Peyer's patch (tissue), 4 donors: Measurements from ENCODE around the gene PKIG. TPM values are rescaled to one million over a fixed set of nuclear protein-coding genes. Genes with fewer than 3 reads are reported as not detected.

Source experiments
- DNase-seq, 3 donors: peaks; one replicate each; pipeline ENCODE4 v3.0.0-alpha.2; 2017 to 2019
- H3K27ac ChIP-seq, 4 donors: fragments of 200-600 bp; sonication (generic); one replicate each; pipeline ENCODE4 v1.5.1; 2016 to 2019
- H3K27me3 ChIP-seq, 2 donors: fragments of 200-600 bp; sonication (generic); one replicate each; pipeline ENCODE4 v1.5.1; 2019
- H3K36me3 ChIP-seq, 3 donors: fragments of 200-600 bp; sonication (generic); one replicate each; pipeline ENCODE4 v1.5.1; 2016 to 2019
- H3K4me1 ChIP-seq, 4 donors: fragments of 200-600 bp; sonication (generic); one replicate each; pipeline ENCODE4 v1.5.1; 2016 to 2019
- H3K4me3 ChIP-seq, 4 donors: fragments of 200-600 bp; sonication (generic); 1 replicate in 3 of 4; 2 replicates in 1 of 4; pipeline ENCODE4 v1.5.1; 2016 to 2019; ENCODE audit warnings: mild to moderate bottlenecking in 1 of 4
- H3K9me3 ChIP-seq, 4 donors: fragments of 200-600 bp; sonication (generic); one replicate each; pipeline ENCODE4 v1.5.1; 2016 to 2019; ENCODE audit warnings: mild to moderate bottlenecking in 1 of 4
- POLR2A ChIP-seq, 2 donors: fragments of 450-650 bp; IDR thresholded peaks; one replicate each; pipeline ENCODE4 v1.5.1; 2017; ENCODE audit warnings: antibody characterized with exemption in 2 of 2, mild to moderate bottlenecking in 2 of 2, moderate library complexity in 2 of 2
- total RNA-seq, 4 donors: library from RNA; depleted of rRNA; stranded (reverse); fragments of >200 nt; gene quantifications; one replicate each; pipeline ENCODE4 v1.1.0, GENCODE V29; 2016
- TF ChIP-seq, protein P1 (sequence below), 6 experiments: fragments of 450-650 bp in 4 of 6; fragments of 200-600 bp in 2 of 6; sonication (generic) in 1 of 6; IDR thresholded peaks; one replicate each; pipeline ENCODE4 v1.5.1; 2017 to 2019; ENCODE audit warnings: antibody characterized with exemption in 6 of 6, mild to moderate bottlenecking in 3 of 6, moderate library complexity in 1 of 6

The PKIG gene
- total RNA-seq, 4 donors from 2014 or later, result 27.9 to 60.2 (median 28.3) TPM

DNA sequence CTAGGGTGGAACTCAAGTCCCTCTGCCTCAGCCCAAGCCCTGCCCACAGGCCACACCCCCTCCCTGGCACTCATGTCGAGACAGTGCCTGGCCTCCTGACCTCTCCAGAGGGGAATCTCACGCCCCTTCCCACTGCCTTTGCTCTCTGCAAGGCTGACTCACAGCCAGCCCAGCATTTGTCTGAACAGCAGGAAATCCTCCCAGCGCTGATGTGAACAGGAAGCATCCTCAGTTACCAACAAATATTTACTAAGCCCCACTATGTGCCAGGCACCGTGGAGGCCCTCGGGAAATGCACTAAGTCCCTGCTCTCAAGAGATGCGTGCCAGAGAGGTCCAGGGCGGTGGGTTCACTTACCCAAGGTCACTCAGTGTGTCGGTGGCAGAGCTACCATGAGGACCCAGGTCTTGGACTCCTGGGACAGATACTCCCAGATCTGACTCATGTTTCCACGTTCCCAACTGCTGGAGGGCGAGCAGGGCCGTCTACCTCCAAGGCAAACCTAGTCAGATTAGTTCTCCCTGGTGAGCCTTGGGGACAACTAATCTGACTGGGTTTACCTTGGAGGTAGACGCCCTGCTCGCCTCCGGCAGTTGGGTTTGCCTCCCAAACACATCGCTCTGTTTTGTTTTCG is 61.3 kb downstream of the PKIG start:
- Histone ChIP-seq H3K27ac (peak overlapping the region; percentile 76 to 82 (median 78)), H3K9me3 (no peaks in the 10 kb centered on the region), H3K4me1 (peaks cover 0 to 51% (median 38%) of the 10 kb centered on the region in 4 donors), H3K36me3 (no peaks in the 10 kb centered on the region), H3K27me3 (no peaks in the 10 kb centered on the region), H3K4me3 (no peak overlapping the region)
- DNase-seq, result peak in 2 of 3 donors; percentile 66 to 76
- no peak for TF ChIP-seq POLR2A (IDR thresholded peaks at IDR 0.05)
- TF ChIP-seq, protein P1, sequence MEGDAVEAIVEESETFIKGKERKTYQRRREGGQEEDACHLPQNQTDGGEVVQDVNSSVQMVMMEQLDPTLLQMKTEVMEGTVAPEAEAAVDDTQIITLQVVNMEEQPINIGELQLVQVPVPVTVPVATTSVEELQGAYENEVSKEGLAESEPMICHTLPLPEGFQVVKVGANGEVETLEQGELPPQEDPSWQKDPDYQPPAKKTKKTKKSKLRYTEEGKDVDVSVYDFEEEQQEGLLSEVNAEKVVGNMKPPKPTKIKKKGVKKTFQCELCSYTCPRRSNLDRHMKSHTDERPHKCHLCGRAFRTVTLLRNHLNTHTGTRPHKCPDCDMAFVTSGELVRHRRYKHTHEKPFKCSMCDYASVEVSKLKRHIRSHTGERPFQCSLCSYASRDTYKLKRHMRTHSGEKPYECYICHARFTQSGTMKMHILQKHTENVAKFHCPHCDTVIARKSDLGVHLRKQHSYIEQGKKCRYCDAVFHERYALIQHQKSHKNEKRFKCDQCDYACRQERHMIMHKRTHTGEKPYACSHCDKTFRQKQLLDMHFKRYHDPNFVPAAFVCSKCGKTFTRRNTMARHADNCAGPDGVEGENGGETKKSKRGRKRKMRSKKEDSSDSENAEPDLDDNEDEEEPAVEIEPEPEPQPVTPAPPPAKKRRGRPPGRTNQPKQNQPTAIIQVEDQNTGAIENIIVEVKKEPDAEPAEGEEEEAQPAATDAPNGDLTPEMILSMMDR (IDR thresholded peaks at IDR 0.05), result no peak

DNA sequence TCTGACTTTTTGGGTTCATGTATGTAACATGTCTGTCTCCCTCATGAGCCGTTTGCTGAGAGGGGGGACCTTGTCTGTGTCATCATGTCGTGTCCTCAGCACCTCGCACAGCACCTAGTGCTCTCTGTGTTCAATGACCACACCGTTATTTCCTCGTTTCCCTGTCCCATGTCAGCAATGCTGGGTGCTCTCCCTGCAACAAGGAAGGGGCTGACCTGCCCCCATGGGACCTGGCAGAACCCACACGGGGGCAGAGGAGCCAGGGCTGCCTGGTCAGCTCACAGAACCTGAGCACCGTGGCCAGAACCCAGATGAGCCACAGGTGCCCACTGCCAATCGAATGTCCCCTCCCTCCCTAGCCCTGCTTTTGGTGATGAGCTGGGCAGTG is 61.8 kb downstream of the PKIG start:
- Histone ChIP-seq H3K4me1 (peaks cover 0 to 51% (median 40%) of the 10 kb centered on the region in 4 donors), H3K4me3 (no peak overlapping the region), H3K27me3 (no peaks in the 10 kb centered on the region), H3K27ac (peak overlapping the region; percentile 76 to 82 (median 78)), H3K36me3 (no peaks in the 10 kb centered on the region), H3K9me3 (no peaks in the 10 kb centered on the region)
- TF ChIP-seq, protein P1 (IDR thresholded peaks at IDR 0.05), result no peak
- no peak for TF ChIP-seq POLR2A (IDR thresholded peaks at IDR 0.05)
- DNase-seq, result no peak

DNA sequence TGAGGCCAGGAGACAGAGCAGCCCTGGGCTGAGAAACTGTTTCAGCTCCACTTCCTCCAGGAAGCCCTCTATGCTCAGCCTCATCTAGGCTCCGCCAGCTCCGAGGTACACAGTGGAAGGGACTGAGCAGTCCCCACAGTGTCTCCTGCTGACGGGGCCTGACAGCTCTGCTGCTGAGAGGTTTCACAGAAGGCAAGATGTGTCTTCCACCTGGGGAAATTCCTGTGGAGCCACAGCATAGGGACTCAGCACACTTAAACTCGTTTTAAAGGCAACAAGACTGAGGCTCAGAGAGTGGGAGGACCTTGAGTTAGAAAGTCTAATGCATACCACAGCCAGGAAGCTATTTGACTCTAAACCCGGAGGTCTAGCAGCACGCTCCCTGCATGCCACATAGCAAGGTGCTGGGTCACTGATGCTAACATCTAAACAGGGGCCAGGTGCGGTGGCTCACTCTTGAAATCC is 62.3 kb downstream of the PKIG start:
- peak in 2 of 3 donors; percentile 46 to 61 for DNase-seq
- Histone ChIP-seq H3K27me3 (no peaks in the 10 kb centered on the region), H3K36me3 (no peaks in the 10 kb centered on the region), H3K9me3 (no peaks in the 10 kb centered on the region), H3K4me3 (no peak overlapping the region), H3K27ac (peak overlapping the region; percentile 76 to 82 (median 78)), H3K4me1 (peaks cover 0 to 51% (median 40%) of the 10 kb centered on the region in 4 donors)
- TF ChIP-seq, protein P1 (IDR thresholded peaks at IDR 0.05), result no peak
- no peak for TF ChIP-seq POLR2A (IDR thresholded peaks at IDR 0.05)

DNA sequence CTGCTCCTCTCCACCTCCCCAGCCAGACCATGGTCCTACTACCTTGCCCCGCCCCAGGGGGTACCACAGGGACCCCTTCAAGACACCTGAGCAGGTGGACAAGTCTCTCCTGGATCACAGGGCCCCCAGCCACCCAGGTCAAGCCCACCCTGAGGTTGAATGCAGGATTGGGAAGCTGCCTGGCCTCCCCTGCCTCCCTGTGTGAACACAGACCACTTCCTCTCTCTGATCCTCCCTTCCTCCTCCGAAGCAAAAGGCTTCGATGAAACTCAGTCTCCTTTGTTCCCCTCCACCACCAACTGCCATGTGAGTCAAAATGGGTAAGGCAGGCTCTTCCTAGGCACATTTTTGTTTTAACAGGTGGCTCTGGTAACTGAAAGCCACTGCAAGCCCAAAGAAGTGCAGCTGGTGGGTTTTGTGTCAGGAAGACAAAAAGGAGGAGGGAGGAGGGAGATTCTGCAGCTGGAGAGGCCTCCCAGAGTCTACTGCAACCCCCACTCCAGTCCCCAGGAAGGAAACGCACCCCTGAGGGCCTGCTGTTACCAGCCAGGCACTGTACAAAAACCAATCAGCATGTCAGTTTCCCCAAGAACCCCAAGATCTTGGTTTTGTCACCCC is 63.8 kb downstream of the PKIG start:
- TF ChIP-seq, protein P1 (IDR thresholded peaks at IDR 0.05), result no peak
- no peak for TF ChIP-seq POLR2A (IDR thresholded peaks at IDR 0.05)
- no peaks in the 10 kb centered on the region for H3K36me3 ChIP-seq
- peaks cover 0 to 58% (median 44%) of the 10 kb centered on the region in 4 donors for H3K4me1 ChIP-seq
- H3K9me3 ChIP-seq, result no peaks in the 10 kb centered on the region
- H3K4me3 ChIP-seq, result no peak overlapping the region
- peak overlapping the region; percentile 54 to 76 (median 68) for H3K27ac ChIP-seq
- peak in 2 of 3 donors; percentile 56 to 57 for DNase-seq
- H3K27me3 ChIP-seq, result no peaks in the 10 kb centered on the region

DNA sequence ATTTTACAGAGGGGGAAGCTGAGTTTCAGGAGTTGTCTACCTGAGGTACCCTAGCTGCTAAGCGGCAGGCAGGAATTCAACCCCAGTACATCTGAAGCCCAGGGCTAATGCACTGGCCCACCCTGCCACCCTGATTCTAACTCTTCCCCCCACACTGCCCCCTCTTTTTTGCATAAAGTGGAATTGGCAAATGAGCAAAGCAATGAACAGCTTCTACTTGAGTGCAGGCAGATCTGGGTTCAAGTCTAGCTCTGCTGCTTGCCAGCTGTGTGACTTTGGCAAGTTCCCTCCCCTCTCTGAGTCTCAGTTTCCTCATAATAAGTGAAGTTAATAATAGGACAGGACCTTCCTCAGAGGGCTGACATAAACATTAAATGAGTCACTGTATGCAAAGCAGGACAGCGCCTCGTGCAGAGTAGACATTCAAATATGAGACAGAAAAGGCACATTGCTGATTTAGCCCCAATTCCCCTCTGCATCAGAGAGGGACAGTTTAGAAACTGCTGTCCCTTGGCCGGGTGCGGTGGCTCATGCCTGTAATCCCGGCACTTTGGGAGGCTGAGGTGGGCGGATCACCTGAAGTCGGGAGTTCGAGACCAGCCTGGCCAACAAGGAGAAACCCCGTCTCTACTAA is 64.4 kb downstream of the PKIG start:
- H3K4me3 ChIP-seq, result no peak overlapping the region
- H3K27me3 ChIP-seq, result no peaks in the 10 kb centered on the region
- DNase-seq, result peak in 2 of 3 donors; percentile 74 to 75
- H3K9me3 ChIP-seq, result no peaks in the 10 kb centered on the region
- peak overlapping the region; percentile 54 to 76 (median 68) for H3K27ac ChIP-seq
- no peaks in the 10 kb centered on the region for H3K36me3 ChIP-seq
- H3K4me1 ChIP-seq, result peaks cover 0 to 57% (median 44%) of the 10 kb centered on the region in 4 donors
- TF ChIP-seq, protein P1 (IDR thresholded peaks at IDR 0.05), result no peak
- no peak for TF ChIP-seq POLR2A (IDR thresholded peaks at IDR 0.05)
